Keratinocyte (primary cell): ENCODE measurements around the gene PPM1A.

ENCODE experiments used
- EZH2 ChIP-seq: IDR thresholded peaks from one replicate; pipeline ENCODE4 v1.6.1; 2012; ENCODE audit warnings: inconsistent platforms, mild to moderate bottlenecking, low read length, moderate library complexity
- TF ChIP-seq, protein P1 (sequence below), 3 experiments: IDR thresholded peaks in 1 of 3; conservative IDR thresholded peaks in 1 of 3; optimal IDR thresholded peaks in 1 of 3; 2 replicates in 2 of 3; 3 replicates in 1 of 3; pipeline versions ENCODE3 to v1.5.1; 2011; ENCODE audit warnings: low read length in 3 of 3, mild to moderate bottlenecking in 3 of 3, moderate library complexity in 2 of 3, control low read depth in 1 of 3, inconsistent platforms in 1 of 3; ENCODE audit not compliant: insufficient read depth in 2 of 3; ENCODE audit errors: extremely low read depth in 1 of 3

DNA sequence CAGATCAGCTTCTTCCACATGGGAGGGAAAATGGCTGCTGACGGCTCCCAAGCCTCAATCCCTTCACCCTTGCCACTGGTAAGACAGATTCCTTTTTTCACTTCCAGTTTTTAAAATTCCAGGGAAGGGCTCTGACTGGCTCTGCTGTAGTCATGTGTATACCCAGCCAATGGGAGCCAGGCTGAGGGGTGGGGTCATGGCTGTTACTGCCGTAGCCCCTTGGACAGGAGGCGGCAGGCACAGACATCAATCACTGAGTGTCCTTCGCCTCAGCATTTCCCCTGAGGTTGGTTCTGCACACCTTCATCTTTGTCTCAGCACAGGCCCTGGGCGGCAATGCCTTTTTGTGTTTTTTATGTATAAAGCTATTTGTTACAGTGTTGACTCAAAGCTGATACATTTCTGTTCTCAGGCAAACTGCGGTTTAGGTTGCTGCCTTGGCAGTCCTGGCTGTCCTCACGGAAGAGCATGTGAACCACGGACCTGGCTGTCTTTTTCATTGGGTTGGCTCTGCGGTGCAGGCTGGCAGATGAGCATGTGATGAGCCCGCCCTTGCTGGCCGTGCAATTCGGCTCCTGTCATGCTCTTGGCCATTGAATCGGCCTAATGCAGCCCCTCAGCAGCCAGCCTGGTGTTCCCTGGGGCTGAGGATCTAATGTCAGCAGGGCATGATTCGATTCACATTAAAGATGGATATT, 74.3 kb downstream of the PPM1A start:
- no peak for TF ChIP-seq EZH2
- TF ChIP-seq, protein P1, sequence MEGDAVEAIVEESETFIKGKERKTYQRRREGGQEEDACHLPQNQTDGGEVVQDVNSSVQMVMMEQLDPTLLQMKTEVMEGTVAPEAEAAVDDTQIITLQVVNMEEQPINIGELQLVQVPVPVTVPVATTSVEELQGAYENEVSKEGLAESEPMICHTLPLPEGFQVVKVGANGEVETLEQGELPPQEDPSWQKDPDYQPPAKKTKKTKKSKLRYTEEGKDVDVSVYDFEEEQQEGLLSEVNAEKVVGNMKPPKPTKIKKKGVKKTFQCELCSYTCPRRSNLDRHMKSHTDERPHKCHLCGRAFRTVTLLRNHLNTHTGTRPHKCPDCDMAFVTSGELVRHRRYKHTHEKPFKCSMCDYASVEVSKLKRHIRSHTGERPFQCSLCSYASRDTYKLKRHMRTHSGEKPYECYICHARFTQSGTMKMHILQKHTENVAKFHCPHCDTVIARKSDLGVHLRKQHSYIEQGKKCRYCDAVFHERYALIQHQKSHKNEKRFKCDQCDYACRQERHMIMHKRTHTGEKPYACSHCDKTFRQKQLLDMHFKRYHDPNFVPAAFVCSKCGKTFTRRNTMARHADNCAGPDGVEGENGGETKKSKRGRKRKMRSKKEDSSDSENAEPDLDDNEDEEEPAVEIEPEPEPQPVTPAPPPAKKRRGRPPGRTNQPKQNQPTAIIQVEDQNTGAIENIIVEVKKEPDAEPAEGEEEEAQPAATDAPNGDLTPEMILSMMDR (optimal IDR thresholded peaks at IDR 0.05 in 1 of 3, IDR thresholded peaks at IDR 0.05 in 1 of 3, conservative IDR thresholded peaks at IDR 0.05 in 1 of 3; ENCODE audit: extremely low read depth in 1 of 3, insufficient read depth in 2 of 3, low read length in 3 of 3): no peak
